HG03108 (cell line): Measurements from ENCODE around the gene EPHA6.

Experiments
- ATAC-seq: cut with Tn5 transposase; IDR thresholded peaks from one replicate; pipeline ENCODE4 v1.9.1; 2021; ENCODE audit warnings: moderate library complexity; ENCODE audit not compliant: unreplicated experiment

Gene EPHA6

GRCh38 chr3:97687734-97688133, 873.3 kb downstream of the EPHA6 start:
- no peak for ATAC-seq

- no peak for ATAC-seq
Observed at GRCh38 chr3:97689111-97689510, 874.7 kb downstream of the EPHA6 start.

DNA sequence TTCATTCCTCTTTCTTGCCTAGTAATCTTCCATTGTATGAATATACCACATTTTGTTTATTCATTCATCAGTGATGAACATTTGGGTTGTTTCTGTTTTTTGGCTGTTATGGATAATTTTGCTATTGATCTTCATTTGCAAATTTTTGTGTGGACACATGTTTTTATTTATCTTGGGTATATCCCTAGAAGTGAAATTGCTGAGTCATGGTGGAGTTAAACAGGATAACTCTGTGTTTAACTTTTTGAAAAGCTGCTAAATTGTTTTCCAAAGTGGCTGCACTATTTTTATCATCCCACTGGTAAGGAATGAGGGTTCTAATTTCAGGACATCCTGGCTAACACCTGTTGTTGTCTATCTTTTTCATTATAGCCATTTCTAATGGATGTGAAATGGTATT, 875.6 kb downstream of the EPHA6 start:
- no peak for ATAC-seq

GRCh38 chr3:97691354-97691753, 877.0 kb downstream of the EPHA6 start:
- ATAC-seq, result no peak

DNA sequence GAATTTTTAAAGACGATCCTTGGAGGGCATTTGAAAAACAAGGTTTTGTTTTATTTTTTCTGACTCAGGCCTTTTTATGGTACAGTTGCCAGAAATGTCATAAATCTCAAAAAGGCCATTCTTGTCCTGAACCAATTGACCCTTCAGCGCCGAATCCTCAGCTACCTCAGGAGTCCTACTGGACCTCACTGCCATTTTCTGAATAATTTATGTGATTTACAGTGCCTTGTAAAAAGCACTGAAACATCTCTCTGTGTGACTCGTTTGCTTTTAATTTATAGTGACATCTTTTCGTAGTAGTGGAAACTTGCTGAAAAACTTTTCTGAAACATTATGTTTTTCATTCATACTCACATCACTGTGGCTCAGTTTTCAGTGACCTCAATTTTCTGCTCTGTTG, 878.0 kb downstream of the EPHA6 start:
- no peak for ATAC-seq

DNA sequence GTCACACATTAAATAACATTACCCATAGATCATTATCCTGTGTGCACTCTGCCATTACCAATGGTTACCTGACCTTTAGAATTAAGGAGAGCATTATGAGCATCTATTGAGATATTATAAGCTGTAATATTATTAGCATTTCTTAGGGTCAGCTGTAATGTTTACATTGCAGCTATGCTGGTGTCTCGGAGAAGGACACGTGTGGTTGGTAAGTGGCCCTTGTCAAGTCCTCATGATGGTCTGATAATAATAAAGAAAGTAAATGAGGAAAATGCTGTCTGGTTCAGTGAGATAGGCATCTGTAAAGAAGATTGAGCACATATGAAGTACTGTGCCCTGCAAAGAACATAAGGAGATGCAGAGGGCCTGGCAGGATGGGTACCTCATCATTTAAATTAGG, 878.4 kb downstream of the EPHA6 start:
- no peak for ATAC-seq

GRCh38 chr3:97694876-97695275, 880.5 kb downstream of the EPHA6 start:
- ATAC-seq, result no peak

DNA sequence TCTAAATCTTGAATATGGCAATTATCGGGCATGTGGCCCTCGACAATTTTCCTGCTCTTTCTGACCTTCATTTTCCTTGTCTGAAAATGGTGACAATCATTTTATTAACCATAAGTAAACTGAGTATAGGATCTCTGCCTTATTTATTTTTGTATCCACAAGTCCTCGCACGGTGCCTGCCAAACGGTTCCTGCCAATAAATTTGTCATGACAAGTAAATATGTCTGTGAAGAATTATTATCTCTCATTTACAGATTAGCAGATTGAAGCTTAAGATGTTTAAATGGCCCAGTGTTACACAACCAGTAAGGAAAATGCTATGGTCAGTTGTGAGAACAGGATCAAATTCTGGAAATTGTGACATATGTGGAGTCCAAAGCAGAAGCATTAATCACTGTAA, 884.3 kb downstream of the EPHA6 start:
- ATAC-seq, result no peak

DNA sequence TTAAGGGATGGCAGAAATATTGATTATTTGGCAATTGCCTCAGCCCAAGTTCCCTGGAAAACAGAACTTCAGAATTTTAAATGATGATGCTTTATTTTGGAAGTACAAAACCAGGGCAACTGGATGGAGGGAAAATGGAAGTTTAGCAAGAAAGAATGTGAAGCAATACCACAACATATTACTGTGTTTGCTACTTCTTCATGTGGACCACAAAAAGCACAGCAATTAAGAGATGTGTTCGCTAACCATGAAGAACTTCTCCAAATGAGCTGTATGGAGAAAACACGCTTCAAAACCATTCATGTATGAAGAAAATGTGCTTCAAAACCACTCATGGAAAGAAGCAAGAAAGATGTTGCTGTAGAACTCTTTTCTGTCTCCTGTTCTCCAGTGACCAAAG, 885.5 kb downstream of the EPHA6 start:
- no peak for ATAC-seq

DNA sequence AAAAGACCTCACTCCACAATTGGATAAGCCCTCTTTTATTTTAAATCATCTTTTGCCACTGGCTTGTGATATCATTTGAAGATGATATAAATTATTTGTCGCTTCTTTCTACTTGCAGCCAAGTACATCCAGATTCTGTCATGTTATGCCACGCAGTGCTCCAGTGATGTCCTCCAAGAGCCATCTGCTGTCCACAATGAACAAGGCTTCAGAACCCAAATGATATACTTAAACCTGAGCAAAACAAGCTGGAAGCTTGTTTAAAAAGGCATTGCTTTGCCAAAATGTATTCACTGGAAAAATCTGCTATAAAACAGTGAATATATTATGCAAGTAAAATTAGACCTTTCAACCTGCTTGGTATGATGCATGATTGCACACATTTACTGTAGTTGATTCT, 891.4 kb downstream of the EPHA6 start:
- ATAC-seq, result no peak

- ATAC-seq, result no peak
Observed at GRCh38 chr3:97706226-97706625, 891.8 kb downstream of the EPHA6 start.

GRCh38 chr3:97711654-97712053, 897.3 kb downstream of the EPHA6 start:
- no peak for ATAC-seq

- ATAC-seq, result no peak
Observed at GRCh38 chr3:97712919-97713318, 898.5 kb downstream of the EPHA6 start.

DNA sequence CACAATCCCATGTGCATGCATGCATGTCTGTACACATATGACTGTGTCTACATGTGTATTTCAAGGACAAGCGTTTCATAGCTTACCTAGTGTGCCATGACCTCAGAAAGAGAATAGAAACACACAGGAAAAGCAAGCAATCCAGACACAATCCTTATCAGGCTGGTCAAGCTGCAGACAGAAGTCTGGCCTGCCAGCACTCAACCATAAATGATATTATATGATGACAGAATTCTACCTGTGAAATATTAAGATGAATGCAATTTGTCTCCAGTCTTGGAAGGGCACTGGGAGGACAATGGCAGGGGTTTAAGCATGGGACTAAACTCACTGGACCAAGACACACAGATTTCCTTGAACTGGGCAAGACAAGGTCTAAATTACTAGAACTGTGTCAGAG, 899.2 kb downstream of the EPHA6 start:
- no peak for ATAC-seq

GRCh38 chr3:97719156-97719821, 904.9 kb downstream of the EPHA6 start:
- ATAC-seq, result peak; percentile 85

DNA sequence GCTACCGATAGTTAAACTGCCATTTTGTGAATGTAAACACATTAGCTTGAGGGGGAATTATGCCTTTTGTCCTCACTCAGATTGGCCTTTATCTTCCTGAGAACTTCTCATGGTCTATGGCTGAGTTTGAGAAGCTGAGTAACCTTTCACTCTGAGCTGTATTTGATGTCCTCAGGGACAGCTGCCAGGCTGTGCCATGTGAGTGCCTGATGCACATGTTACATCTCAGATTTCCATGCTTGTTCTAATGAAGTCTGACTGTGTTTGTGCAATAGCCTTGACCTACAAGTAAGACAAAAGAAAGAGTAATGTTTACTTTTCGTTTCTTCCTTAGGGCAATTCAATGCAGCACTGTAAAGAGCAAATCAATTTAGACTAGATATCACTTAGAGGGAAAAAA, 906.0 kb downstream of the EPHA6 start:
- no peak for ATAC-seq

DNA sequence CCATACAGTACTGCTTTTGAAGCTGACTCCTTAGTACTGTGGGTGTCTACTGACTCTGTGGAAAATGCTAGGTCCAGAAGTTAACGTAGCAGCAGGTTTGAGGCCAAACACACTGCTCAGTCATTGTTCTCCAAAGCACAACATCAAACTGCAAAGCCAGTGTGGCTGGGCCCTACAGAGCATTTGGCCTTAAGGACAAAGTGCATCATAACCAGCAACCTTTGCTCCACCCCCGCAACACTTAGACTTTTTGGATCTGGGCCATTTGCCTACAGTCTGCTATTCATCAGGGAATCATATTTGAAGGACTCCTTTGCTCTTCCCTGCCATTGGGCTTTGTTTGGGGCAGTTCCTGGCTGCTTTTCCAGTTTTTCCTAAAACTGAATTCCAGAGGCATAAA, 907.1 kb downstream of the EPHA6 start:
- ATAC-seq, result no peak

GRCh38 chr3:97736928-97737327, 922.5 kb downstream of the EPHA6 start:
- ATAC-seq, result no peak

GRCh38 chr3:97738761-97739160, 924.4 kb downstream of the EPHA6 start:
- ATAC-seq, result no peak

DNA sequence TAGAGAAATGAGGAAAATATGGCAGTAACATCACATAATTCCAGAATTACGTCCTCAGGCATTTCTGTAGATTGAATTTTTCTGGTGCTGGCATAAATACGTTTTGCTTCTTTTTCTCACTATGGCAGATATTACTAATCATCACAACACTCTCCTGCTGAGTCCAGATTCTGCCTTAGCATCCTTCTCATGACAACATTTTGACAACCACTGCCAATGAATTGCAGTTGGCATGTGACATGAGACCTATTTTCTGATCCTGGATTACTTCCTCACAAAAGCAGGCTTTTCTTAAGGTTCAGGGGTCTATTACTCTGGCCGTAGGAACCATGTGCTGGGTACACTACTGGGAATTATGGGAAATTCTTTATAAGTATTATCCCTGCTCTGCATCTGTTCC, 927.6 kb downstream of the EPHA6 start:
- no peak for ATAC-seq

DNA sequence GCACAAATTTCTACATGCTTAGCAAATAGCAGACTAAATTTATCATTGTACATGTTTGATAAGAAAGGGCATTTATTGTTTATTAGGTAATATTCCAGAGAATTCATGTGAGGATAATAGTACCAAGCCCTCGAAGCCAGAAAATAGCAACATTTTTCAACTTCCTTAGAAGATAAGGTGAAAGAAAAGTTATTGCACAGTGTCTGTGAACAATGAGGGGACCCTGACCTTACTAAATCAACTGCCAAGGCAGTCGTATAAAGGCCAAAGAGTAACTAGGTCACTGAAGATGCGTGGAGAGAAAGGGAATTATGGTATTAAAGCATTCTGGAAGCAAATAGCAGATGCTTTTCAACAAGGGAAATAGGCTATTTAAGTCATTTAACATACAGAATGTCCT, 929.9 kb downstream of the EPHA6 start:
- ATAC-seq, result no peak

DNA sequence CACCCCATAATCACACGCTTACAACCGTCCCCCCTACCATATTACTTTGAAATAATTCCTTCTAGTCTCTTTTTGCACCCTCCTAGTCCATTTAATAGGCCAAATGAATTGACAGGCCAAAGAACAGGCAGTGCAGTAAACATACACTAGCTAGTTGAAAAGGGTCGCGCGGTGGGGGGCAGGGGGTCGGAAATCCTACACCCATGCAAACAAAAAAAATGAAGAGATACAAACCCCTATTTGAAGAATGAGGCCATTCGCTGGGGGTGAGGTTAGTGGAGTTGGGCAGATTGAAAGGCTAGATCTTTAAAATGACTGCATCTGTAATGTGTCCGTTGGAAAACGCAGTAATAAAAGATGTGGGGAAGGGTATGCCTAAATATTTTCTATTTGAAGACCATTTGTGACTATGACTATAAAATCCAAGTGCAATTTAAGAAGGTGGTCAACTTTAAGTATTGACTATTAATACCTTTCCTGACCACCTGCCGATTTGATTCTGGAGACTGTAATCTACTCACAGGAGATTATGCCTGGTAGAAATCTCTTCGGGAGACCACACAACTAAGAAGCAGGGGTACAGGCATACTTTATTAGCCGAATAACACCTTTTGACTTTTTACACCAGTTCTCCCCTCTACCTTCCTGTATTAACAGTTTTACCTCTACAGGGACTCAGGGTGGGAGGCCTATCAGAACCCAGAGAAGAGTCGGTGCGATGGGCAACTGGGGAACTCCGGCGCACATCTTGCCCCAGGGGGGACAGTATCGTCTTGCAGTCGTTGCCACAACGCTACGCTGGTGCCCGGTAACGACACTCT, 949.4 kb downstream of the EPHA6 start:
- no peak for ATAC-seq
